GM21825 (cell line): ENCODE data around the gene MIER2.
"Not testable (repeated sequence)": the region's sequence is repeated elsewhere in the genome, so short reads cannot be mapped to it uniquely, and the experiment has no call there.

Experiments used
- ATAC-seq: cut with Tn5 transposase; IDR thresholded peaks from one replicate; pipeline ENCODE4 v1.9.1; 2021; ENCODE audit warnings: mild to moderate bottlenecking, moderate library complexity; ENCODE audit not compliant: unreplicated experiment

MIER2 gene

DNA sequence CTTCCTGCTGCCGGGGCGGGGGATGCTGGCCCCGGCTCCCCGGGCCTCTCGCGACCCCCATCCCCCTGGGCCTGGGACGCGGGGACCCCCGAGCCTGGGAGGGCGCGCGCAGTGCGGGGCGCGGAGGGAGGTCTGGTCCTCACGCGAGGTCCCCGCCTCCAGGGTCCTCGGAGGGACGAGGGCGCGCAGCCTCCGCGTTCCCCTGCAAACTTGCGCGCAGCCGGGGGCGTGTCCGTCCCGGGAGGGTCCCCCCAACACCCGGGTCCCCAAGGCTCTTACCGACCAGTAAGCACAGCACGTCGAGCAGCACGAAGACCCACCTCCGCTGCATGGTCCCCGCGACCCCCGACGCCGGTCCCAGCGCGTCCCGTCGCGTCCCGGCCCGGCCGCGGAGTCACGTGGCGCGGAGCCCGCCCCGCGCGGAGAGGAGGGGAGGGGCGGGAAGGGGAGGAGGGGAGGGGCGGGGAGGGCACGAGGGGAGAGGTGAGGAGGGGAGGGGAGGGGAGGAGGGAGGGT is 53.5 kb downstream of the MIER2 start, which contains the start of gene PLPP2:
TSS of gene PLPP2 (minus strand) at position 398 of the 516 bp plus-strand sequence. CDS start at position 331, 67 bp downstream.
- ATAC-seq: no peak

- ATAC-seq: no peak
Measured at GRCh38 chr19:290372-291005, 54.1 kb downstream of the MIER2 start.

- no peak for ATAC-seq
Measured at GRCh38 chr19:289651-290371, 54.8 kb downstream of the MIER2 start.

- no peak for ATAC-seq
Measured at GRCh38 chr19:288911-289310, 55.7 kb downstream of the MIER2 start.

DNA sequence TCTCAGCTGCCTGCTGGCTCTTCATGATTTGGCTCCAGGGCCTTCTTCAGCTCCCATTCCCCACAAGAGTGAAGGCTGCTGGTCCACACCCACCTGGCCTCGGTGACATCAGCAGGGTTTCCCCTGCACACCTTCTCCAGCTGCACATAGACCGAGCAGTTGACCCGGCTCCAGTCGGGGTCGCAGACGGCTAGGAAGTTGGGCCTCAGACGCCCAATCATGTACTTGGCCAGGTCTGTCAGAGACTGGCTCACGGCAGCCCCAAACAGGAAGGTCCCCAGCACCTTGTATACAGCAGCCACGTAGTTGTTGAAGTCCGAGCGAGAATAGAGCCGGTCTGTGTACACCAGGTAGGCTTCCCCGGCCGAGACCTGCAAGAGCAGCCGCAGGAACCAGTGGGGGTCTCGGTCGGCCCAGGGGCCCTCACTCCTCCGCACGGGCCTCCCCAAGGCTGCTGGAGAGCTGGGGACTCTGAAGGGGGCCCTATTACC is 57.2 kb downstream of the MIER2 start:
- ATAC-seq: no peak

DNA sequence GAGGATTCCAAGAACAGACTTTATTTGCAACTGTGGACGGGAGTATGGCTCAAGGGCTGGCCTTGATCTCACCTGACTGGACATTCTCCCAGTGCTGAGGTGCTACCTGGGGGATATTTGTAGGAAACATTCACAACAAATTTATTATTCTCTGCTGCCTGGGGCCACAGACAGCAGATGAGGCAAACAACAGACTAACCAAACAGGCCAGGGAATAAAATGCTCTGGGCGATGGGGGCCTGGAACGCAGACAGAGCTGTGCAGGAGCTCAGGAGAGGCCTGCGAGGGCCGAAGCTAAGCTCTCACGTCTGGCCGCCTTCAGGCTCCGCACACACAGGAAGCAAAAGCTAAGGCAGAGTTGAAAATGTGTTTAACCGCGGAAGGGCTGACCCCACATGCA is 61.2 kb downstream of the MIER2 start:
- no peak for ATAC-seq

- ATAC-seq: no peak
Measured at GRCh38 chr19:282501-282900, 62.1 kb downstream of the MIER2 start.

DNA sequence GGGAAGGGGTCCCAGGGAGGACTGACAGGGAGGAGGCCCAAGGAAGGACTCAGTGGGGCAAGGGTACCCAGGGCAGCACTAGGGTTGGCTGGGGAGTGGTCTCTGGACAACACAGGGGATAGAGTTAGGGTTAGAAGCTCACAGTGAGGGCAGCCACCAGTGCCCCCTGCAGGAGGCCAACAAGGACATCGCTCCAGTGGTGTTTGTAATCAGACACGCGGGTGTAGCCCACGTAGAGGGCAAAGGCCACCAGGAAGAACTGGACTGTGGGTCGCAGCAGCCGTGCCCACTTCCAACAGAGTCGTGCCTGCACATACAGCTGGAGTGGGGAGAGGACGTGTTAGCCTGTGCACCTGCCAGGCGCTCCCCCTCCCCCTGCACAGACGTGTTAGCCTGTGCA is 62.6 kb downstream of the MIER2 start:
- ATAC-seq: no peak

GRCh38 chr19:281156-281853 is 63.3 kb downstream of the MIER2 start:
- no peak for ATAC-seq

DNA sequence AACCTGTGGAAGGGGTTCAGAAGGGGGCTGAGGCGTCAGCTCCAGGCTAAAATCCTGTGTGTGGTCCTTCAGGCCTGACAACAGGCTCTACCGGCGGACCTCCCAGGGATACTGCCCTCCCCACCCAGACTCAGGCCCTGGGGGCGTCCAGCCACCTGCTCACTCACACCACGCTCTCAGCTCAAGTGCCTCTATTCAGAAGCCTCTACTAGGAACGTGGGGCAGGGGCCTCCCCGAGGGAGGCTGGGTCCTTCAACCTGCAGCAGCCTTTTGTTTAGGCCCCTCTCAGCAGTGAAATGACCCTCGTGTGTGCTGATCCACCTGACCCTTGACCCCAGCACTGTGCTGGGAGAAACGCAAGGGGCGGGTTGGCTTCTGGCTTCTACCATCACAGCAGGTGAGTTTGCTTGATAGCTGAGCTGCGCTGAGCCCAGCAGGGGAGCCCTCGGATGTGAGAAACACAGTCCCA is 64.0 kb downstream of the MIER2 start:
- ATAC-seq: no peak

- no peak for ATAC-seq
Measured at GRCh38 chr19:279656-280055, 64.9 kb downstream of the MIER2 start.

DNA sequence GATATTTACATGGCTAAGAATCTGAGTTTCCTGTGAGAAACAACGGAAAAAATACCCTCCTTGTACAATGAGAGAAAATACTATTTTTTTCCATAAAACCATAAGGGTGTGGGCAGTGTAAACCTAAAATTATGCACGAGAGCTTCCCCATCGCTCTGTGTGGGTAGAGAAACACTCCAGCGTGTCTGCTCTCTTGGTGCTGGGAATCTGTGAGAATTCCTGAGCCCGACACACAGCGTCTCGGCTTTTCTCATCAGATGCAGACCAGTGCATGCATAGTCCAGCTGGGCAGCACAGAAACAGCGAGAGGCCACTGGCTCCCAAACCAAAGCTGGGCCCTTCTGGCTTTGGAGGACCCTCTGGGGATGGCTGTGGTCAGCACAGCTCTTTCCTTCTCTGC is 65.4 kb downstream of the MIER2 start:
- no peak for ATAC-seq

DNA sequence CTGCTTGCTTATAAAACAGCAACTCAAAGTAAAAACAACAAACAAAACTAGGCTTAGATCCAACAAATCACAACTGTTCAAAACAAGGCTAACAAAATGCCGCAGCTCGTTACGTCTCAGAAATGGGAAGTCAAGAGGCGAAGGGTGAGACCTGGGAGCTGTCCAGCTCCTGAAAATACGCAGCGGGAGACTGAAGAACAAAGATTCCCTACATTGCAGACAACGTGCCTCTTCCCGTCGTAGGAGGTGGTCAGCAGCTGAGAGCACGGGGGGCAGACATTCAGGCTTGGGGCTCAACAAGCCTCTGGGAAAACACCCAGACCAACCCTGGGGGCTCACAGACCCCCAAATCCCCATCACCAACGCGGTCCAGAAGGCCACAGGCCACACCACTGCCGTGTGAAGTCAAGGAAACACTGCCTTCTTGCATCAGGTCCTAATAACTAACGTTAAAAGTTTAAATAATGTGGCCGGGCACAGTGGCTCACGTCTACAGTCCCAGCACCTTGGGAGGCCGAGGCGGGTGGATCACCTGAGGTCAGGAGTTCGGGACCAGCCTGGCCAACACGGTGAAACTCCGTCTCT is 66.9 kb downstream of the MIER2 start:
- no peak for ATAC-seq

- no peak for ATAC-seq
Measured at GRCh38 chr19:277131-277530, 67.5 kb downstream of the MIER2 start.

DNA sequence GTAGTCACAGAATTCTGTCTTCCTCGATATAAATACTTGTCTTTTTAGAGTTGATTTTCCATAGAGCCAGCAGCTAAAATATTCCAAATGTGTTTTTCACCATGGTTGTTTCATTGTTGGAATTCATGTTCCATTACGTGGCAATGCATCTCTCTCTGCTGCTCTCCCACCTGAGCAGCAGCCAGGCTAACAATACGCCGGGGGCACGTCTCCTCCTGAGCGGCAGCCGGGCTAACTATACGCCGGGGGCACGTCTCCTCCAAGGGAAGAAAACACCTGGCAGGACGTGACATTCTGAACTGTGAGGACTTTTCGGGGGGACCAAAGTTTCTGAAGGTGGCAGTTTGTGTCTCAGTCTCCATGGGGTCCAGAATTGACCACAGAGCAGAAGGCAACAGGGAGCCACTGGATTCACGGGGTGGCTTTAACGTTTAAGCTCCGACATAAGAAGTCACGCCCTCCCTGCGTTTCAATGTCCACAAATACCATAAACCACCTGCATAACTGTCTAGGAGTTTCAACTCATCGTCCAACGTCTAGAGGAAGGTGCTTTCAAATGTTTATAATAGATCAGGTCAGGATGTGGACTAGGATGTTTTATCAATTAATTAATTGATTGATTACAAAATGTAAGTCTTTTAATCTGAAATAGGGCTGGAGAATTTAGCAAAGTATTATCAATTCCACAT is 68.5 kb downstream of the MIER2 start:
- ATAC-seq: no peak

DNA sequence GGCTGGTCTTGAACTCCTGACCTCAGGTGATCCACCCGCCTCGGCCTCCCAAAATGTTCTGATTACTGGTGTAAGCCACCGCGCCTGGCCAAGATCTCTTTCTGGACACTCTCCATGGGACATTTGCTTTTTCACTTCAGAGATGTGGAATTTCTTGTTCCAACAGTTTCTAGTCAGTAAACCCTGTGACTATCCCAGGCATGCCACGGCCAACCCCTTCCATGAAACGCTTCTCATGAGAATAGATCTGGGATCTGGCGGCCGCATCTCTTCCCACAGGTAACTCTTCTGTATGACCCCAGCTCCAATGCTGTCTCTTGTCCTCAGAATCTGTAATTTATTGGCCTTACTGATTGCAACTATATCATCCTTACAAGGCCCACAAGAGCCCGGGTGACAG is 69.6 kb downstream of the MIER2 start:
- no peak for ATAC-seq

GRCh38 chr19:273393-273792 is 71.2 kb downstream of the MIER2 start:
- no peak for ATAC-seq

- ATAC-seq: no peak
Measured at GRCh38 chr19:271856-272255, 72.7 kb downstream of the MIER2 start.

GRCh38 chr19:270766-271318 is 73.8 kb downstream of the MIER2 start:
- ATAC-seq: not testable (repeated sequence)

- ATAC-seq: no peak
Measured at GRCh38 chr19:269241-269640, 75.4 kb downstream of the MIER2 start.
